A673 (cell line): Measurements from ENCODE around the gene PSMB10. TPM values are rescaled to one million over a fixed set of nuclear protein-coding genes. Genes with fewer than 3 reads are reported as not detected.
A peak's percentile ranks its signal among the peaks of the same experiment; 100 is the strongest.
"Not testable (repeated sequence)": the region's sequence is repeated elsewhere in the genome, so short reads cannot be mapped to it uniquely, and the experiment has no call there.

Source experiments
- BruUV-seq: library from RNA; stranded (reverse); fragments of 400-500 nt; replicated peaks from 2 replicates; lab custom pipeline; 2021; lab: Mats Ljungman, UMichigan
- CTCF ChIA-PET: fragments of 300-600 bp; sonication (Branson Sonifier 250); formaldehyde crosslinking; loops from one replicate; lab custom pipeline; 2022; ENCODE audit warnings: antibody characterized with exemption; lab: Charles Lee
- POLR2A ChIA-PET: fragments of 300-600 bp; sonication (Branson Sonifier 250); formaldehyde crosslinking; loops from one replicate; lab custom pipeline; 2022; ENCODE audit warnings: antibody characterized with exemption; ENCODE audit not compliant: low non-redundant PET; lab: Charles Lee
- DNase-seq: peaks from one replicate; pipeline ENCODE4 v3.0.0-alpha.2; 2015; ENCODE audit warnings: low spot score
- H3K27ac ChIP-seq: fragments of 200-600 bp; sonication (generic); 2 replicates; pipeline ENCODE4 v1.5.1; 2016; ENCODE audit warnings: mixed run types, low read depth, mild to moderate bottlenecking, mixed read lengths, antibody characterized with exemption, low read length; ENCODE audit not compliant: poor library complexity, severe bottlenecking
- H3K27me3 ChIP-seq: fragments of 200-600 bp; sonication (generic); replicated peaks from 2 replicates; pipeline ENCODE4 v1.6.1; 2017; ENCODE audit warnings: mixed run types, low read depth, mild to moderate bottlenecking, mixed read lengths, antibody characterized with exemption, low read length; ENCODE audit not compliant: insufficient read depth, poor library complexity
- H3K36me3 ChIP-seq: fragments of 200-600 bp; sonication (generic); 2 replicates; pipeline ENCODE4 v1.6.1; 2016; ENCODE audit warnings: mixed run types, mild to moderate bottlenecking, mixed read lengths, antibody characterized with exemption, low read length; ENCODE audit not compliant: insufficient read depth, poor library complexity, severe bottlenecking
- H3K4me1 ChIP-seq: fragments of 200-600 bp; sonication (generic); 2 replicates; pipeline ENCODE4 v1.6.1; 2017; ENCODE audit warnings: mixed run types, mild to moderate bottlenecking, mixed read lengths, antibody characterized with exemption, low read length; ENCODE audit not compliant: insufficient read depth, poor library complexity, severe bottlenecking
- H3K4me3 ChIP-seq: fragments of 200-600 bp; sonication (generic); 2 replicates; pipeline ENCODE4 v1.5.1; 2016; ENCODE audit warnings: low read depth, mixed run types, mild to moderate bottlenecking, mixed read lengths, low read length; ENCODE audit not compliant: poor library complexity, severe bottlenecking
- H3K9me3 ChIP-seq: fragments of 200-600 bp; sonication (generic); 2 replicates; pipeline ENCODE4 v1.6.1; 2016; ENCODE audit warnings: mixed run types, low read depth, mild to moderate bottlenecking, mixed read lengths, antibody characterized with exemption, low read length; ENCODE audit not compliant: poor library complexity, severe bottlenecking
- EZH2 ChIP-seq: fragments of 200-600 bp; sonication (generic); IDR thresholded peaks from 2 replicates; pipeline ENCODE4 v1.6.1; 2017; ENCODE audit warnings: borderline replicate concordance, low read depth, mild to moderate bottlenecking, mixed read lengths, antibody characterized with exemption, low read length; ENCODE audit not compliant: poor library complexity, severe bottlenecking
- intact Hi-C: fragments of 100-400 bp; cut with micrococcal nuclease; formaldehyde crosslinking; loops from one replicate; pipeline ENCODE4 v1.10.0; 2022; ENCODE audit not compliant: unreplicated experiment
- total RNA-seq: library from RNA; stranded (reverse); gene quantifications from 2 replicates; pipeline ENCODE4 v1.2.3, GENCODE V29; 2021
- TF ChIP-seq, protein P1 (sequence below): fragments of 300-800, 200-600 bp; sonication (generic); conservative IDR thresholded peaks from 2 replicates; pipeline ENCODE4 v1.5.1; 2017; ENCODE audit warnings: low read depth, mild to moderate bottlenecking, antibody characterized with exemption, low read length, moderate library complexity, mixed read lengths

Gene PSMB10
- total RNA-seq, 1 experiment from 2014 or later, result 21.6 TPM

DNA sequence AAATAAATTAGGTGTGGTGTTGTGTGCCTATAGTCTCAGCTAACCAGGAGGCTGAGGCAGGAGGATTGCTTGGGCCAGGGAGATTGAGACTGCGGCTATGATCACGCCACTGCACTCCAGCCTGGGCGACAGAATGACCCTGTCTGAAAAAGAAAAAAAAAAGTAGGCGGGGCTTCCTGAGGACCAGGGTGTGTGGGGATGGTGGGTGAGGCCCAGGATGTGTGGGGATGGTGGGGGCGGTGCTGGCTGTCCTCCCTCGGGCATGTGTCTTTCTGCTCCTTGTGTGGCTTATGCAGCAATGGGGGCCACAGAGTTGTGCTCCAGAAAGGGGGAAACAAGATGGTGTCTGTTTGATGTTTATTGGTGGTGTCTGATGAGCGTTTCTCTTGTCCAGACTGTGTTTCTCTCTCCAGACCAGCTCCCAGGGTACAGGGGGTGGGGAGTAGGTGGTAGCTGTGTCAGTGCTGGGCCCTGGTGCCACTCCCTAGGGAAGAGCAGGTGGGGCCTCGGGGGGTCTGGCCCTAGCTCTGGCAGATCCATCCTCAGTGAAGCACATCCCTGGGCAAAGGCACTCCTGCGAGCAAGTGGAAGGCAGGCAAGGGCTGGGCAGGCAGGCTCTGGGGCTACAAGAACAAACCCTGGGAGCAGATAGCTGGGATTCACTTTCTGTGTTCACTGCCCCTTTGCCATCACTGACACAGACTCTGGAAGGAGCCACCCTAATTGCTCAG is 5.0 kb upstream of the PSMB10 start:
- Histone ChIP-seq H3K27ac (no peak overlapping the region), H3K36me3 (peaks cover 17% of the 10 kb centered on the region), H3K4me3 (no peak overlapping the region), H3K4me1 (peaks cover 7% of the 10 kb centered on the region), H3K27me3 (no peaks in the 10 kb centered on the region), H3K9me3 (no peaks in the 10 kb centered on the region)
- ChIA-PET CTCF (interaction anchor here (0.5 to 1.0 kb wide), 3 partner anchors 106 to 172 kb away, joined by 3 to 12 read pairs (median 3); no protein-coding TSS in a partner anchor), POLR2A (no interaction called here)
- DNase-seq, result no peak
- intact Hi-C loops, result no loop called here
- TF ChIP-seq EZH2, result no peak
- TF ChIP-seq, protein P1, sequence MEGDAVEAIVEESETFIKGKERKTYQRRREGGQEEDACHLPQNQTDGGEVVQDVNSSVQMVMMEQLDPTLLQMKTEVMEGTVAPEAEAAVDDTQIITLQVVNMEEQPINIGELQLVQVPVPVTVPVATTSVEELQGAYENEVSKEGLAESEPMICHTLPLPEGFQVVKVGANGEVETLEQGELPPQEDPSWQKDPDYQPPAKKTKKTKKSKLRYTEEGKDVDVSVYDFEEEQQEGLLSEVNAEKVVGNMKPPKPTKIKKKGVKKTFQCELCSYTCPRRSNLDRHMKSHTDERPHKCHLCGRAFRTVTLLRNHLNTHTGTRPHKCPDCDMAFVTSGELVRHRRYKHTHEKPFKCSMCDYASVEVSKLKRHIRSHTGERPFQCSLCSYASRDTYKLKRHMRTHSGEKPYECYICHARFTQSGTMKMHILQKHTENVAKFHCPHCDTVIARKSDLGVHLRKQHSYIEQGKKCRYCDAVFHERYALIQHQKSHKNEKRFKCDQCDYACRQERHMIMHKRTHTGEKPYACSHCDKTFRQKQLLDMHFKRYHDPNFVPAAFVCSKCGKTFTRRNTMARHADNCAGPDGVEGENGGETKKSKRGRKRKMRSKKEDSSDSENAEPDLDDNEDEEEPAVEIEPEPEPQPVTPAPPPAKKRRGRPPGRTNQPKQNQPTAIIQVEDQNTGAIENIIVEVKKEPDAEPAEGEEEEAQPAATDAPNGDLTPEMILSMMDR, result no peak
- no TSS peak for BruUV-seq

DNA sequence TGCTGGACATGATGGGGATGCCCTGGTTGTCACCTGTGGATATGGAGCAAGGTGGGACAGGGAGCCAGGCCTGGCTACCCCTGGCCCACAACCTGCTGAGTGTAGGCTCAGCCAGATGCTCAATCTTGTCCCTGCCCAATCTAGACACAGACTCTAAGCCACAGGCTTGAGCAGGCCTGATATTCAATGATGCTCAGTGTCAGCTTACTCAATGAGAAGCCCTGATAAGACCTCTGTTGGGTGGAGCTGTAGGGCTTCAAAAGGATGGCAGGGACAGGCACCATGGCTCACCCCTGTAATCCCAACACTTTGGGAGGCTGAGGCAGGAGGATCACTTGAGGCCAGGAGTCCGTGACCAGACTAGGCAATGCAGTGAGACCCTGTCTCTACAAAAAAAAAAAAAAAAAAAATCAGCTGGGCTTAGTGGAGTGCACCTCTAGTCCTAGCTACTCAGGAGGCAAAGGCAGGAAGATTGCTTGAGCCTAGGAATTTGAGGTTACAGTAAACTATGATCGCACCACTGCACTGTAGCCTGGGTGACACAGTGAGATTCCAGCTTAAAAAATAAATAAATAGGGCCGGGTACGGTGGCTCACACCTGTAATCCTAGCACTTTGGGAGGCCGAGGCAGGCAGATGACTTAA is 3.9 kb upstream of the PSMB10 start:
- Histone ChIP-seq H3K27me3 (no peaks in the 10 kb centered on the region), H3K4me1 (peaks cover 7% of the 10 kb centered on the region), H3K9me3 (no peaks in the 10 kb centered on the region), H3K27ac (no peak overlapping the region), H3K36me3 (peaks cover 9% of the 10 kb centered on the region), H3K4me3 (no peak overlapping the region)
- DNase-seq, result no peak
- intact Hi-C loops, result no loop called here
- TF ChIP-seq EZH2, result no peak
- TF ChIP-seq, protein P1, result no peak
- BruUV-seq, result no TSS peak
- CTCF ChIA-PET, result interaction anchor here (0.6 kb wide), 2 partner anchors 49 to 233 kb away, joined by 3 to 9 read pairs; no protein-coding TSS in a partner anchor
- POLR2A ChIA-PET, result no interaction called here

DNA sequence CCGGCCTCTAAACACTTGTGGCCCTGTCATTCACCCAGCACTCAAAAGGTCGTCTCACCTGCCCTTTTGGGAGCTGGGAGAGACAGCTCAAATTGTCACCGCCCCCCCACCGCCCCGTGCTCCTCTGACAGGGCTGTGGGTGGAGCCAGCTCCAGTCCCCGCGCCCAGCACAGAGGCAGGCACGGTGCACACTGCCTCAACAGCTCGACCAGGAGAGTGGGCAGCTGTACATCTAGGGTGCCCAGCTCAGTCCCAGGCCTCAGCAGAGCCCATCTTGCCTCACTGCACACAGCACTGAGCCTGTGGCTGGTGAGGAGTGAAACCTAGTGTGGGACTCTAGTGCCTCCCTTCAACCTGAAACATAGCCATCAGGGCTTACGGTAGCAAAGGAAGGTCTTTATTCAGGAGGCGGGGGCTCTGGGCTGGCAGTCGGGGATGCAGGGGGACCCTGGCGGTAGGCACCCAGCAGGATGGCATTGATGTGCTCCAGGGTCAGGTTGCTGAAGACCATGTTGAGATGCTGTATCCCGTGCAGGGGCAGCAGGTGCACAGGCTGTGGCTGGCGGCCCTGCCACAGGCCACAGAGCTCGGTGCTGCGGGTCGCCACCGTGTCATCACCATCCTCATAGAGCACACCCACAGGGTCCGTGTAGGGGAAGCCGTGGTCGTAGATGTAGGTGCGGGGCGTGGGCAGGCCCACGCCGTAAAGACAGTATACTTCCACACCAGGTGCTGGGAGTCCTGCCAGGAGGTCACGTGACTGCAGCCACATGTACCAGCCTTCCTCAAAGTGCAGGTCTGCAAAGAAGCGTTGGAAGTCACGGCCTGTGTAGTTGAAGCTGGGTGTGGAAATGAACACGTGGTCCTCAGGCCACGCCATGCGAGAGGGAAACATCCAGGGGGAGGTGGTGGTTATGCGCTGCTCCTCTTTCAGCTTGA is 3.1 kb upstream of the PSMB10 start:
- H3K4me3 ChIP-seq, result no peak overlapping the region
- CTCF ChIA-PET, result interaction anchor here (0.6 kb wide), 1 partner anchor 232 kb away, joined by 9 read pairs; no protein-coding TSS in a partner anchor
- BruUV-seq, result no TSS peak
- no peak overlapping the region for H3K27ac ChIP-seq
- intact Hi-C loops, result no loop called here
- peaks cover 7% of the 10 kb centered on the region for H3K4me1 ChIP-seq
- DNase-seq, result no peak
- no peak for TF ChIP-seq EZH2
- TF ChIP-seq, protein P1, result no peak
- POLR2A ChIA-PET, result interaction anchor here (0.6 kb wide), 1 partner anchor 101 kb away, joined by 3 read pairs; no protein-coding TSS in a partner anchor
- H3K9me3 ChIP-seq, result no peaks in the 10 kb centered on the region
- no peaks in the 10 kb centered on the region for H3K27me3 ChIP-seq
- peaks cover 6% of the 10 kb centered on the region for H3K36me3 ChIP-seq

DNA sequence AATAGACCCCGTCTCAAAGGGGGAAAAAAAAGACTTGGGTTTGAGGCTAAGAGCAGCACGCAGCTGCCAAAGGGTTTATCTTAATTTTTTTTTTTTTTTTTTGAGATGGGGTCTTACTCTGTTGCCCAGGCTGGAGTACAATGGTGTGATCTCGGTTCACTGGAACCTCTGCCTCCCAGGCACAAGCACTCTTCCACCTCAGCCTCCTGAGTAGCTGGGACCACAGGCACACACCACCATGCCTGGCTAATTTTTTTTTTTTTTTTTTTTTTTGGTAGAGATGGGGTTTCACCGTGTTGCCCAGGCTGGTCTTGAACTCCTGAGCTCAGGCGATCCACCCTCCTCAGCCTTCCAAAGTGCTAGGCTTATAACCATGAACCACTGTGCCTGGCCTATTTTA is 1.1 kb upstream of the PSMB10 start:
- DNase-seq, H3K27ac ChIP-seq, H3K27me3 ChIP-seq, H3K9me3 ChIP-seq, H3K36me3 ChIP-seq, intact Hi-C loops, BruUV-seq, POLR2A ChIA-PET: not testable (repeated sequence)
- CTCF ChIA-PET, result interaction anchor here (0.6 kb wide), 2 partner anchors 104 to 1378 kb away, joined by 3 to 7 read pairs; no protein-coding TSS in a partner anchor
- H3K4me1 ChIP-seq, result peaks cover 16% of the 10 kb centered on the region
- H3K4me3 ChIP-seq, result peak overlapping the region; percentile 85
